Keratinocyte (primary cell): Measurements from ENCODE around the gene MAT1A. TPM values are rescaled to one million over a fixed set of nuclear protein-coding genes. Genes with fewer than 3 reads are reported as not detected.

ENCODE experiments used
- DNase-seq: peaks from one replicate; pipeline ENCODE4 v3.0.0-alpha.2; 2011; ENCODE audit warnings: low read depth, missing footprints, low spot score
- FAIRE-seq: peaks from 2 replicates; lab custom pipeline; 2011; peaks lifted over from hg19 to GRCh38; lab: Jason Lieb, UNC
- H2AFZ ChIP-seq: 2 replicates; pipeline ENCODE4 v1.6.0; 2012; ENCODE audit warnings: low read length, control low read depth, inconsistent platforms; ENCODE audit not compliant: control insufficient read depth
- H3K27ac ChIP-seq: 2 replicates; pipeline ENCODE4 v1.5.1; 2011; ENCODE audit warnings: low read length; ENCODE audit not compliant: control insufficient read depth, insufficient read depth
- H3K27me3 ChIP-seq: 3 replicates; pipeline ENCODE4 v1.6.0; 2011; ENCODE audit warnings: low read length; ENCODE audit not compliant: control insufficient read depth, insufficient read depth; ENCODE audit errors: extremely low read depth
- H3K36me3 ChIP-seq, 2 experiments: 2 replicates in 1 of 2; 3 replicates in 1 of 2; pipeline ENCODE4 v1.5.1; 2011; ENCODE audit warnings: low read length in 2 of 2, mild to moderate bottlenecking in 1 of 2; ENCODE audit not compliant: control insufficient read depth in 2 of 2, insufficient read depth in 2 of 2; ENCODE audit errors: extremely low read depth in 1 of 2
- H3K4me1 ChIP-seq: 3 replicates; pipeline ENCODE4 v1.5.1; 2011; ENCODE audit warnings: low read length; ENCODE audit not compliant: control insufficient read depth, insufficient read depth; ENCODE audit errors: extremely low read depth
- H3K4me2 ChIP-seq: 3 replicates; pipeline ENCODE4 v1.6.0; 2011; ENCODE audit warnings: low read depth, low read length; ENCODE audit not compliant: control insufficient read depth, insufficient read depth; ENCODE audit errors: extremely low read depth
- H3K4me3 ChIP-seq, 3 experiments: fragments of 200-600 bp in 1 of 3; sonication (generic) in 1 of 3; 2 replicates in 2 of 3; 3 replicates in 1 of 3; pipeline ENCODE4 v1.5.1; 2011 to 2016; ENCODE audit warnings: low read length in 3 of 3, mild to moderate bottlenecking in 3 of 3, control low read depth in 2 of 3, inconsistent platforms in 1 of 3, low read depth in 1 of 3, mixed read lengths in 1 of 3, mixed run types in 1 of 3, moderate library complexity in 1 of 3; ENCODE audit not compliant: control insufficient read depth in 2 of 3, insufficient read depth in 2 of 3; ENCODE audit errors: extremely low read depth in 1 of 3
- H3K79me2 ChIP-seq: 2 replicates; pipeline ENCODE4 v1.6.0; 2012; ENCODE audit warnings: low read length; ENCODE audit not compliant: control insufficient read depth, insufficient read depth
- H3K9ac ChIP-seq: 3 replicates; pipeline ENCODE4 v1.6.0; 2011; ENCODE audit warnings: low read length; ENCODE audit not compliant: control insufficient read depth, insufficient read depth; ENCODE audit errors: extremely low read depth
- H3K9me1 ChIP-seq: 3 replicates; pipeline ENCODE4 v1.6.0; 2011; ENCODE audit warnings: low read length; ENCODE audit not compliant: control insufficient read depth, insufficient read depth; ENCODE audit errors: extremely low read depth
- H3K9me3 ChIP-seq: 2 replicates; pipeline ENCODE4 v1.5.1; 2012; ENCODE audit warnings: low read depth, low read length; ENCODE audit not compliant: control insufficient read depth
- H4K20me1 ChIP-seq: 3 replicates; pipeline ENCODE4 v1.6.0; 2011; ENCODE audit warnings: low read length; ENCODE audit not compliant: control insufficient read depth, insufficient read depth; ENCODE audit errors: extremely low read depth
- CTCF ChIP-seq, 3 experiments: IDR thresholded peaks in 1 of 3; conservative IDR thresholded peaks in 1 of 3; optimal IDR thresholded peaks in 1 of 3; 2 replicates in 2 of 3; 3 replicates in 1 of 3; pipeline versions ENCODE3 to v1.5.1; 2011; ENCODE audit warnings: low read length in 3 of 3, mild to moderate bottlenecking in 3 of 3, moderate library complexity in 2 of 3, control low read depth in 1 of 3, inconsistent platforms in 1 of 3; ENCODE audit not compliant: insufficient read depth in 2 of 3; ENCODE audit errors: extremely low read depth in 1 of 3
- EZH2 ChIP-seq: IDR thresholded peaks from one replicate; pipeline ENCODE4 v1.6.1; 2012; ENCODE audit warnings: inconsistent platforms, mild to moderate bottlenecking, low read length, moderate library complexity
- dilution Hi-C: fragments of 300-500 bp; cut with MboI; formaldehyde crosslinking; loops from one replicate; pipeline ENCODE4 v1.7.0; 2020; ENCODE audit warnings: low sequenced_read_pairs; ENCODE audit not compliant: extremely low pct_ligation_motif_present
- polyA plus RNA-seq, 5 experiments: library from polyadenylated mRNA; depleted of rRNA in 3 of 5; stranded (reverse) in 3 of 5; stranded (forward) in 1 of 5; unstranded in 1 of 5; fragments of >200 nt; gene quantifications; 1 replicate in 1 of 5; 2 replicates in 3 of 5; 3 replicates in 1 of 5; pipeline versions ENCODE4 v1.2.1 to v1.2.3, GENCODE V29; 2011 to 2012; ENCODE audit warnings: missing spikeins in 2 of 5, low read depth in 1 of 5, low replicate concordance in 1 of 5

Gene MAT1A
- polyA plus RNA-seq, 1 donor (not counting 4 experiments of a cell fraction or from before 2014, with no cell fraction given): 0.37 TPM

- no peaks in the 10 kb centered on the region for H3K9me3 ChIP-seq
- no peaks in the 10 kb centered on the region for H3K36me3 ChIP-seq
- no peak overlapping the region for H2AFZ ChIP-seq
- H3K4me3 ChIP-seq: no peak overlapping the region
- TF ChIP-seq EZH2 (no peak), CTCF (optimal IDR thresholded peaks at IDR 0.05 in 1 of 3, IDR thresholded peaks at IDR 0.05 in 1 of 3, conservative IDR thresholded peaks at IDR 0.05 in 1 of 3; ENCODE audit: extremely low read depth in 1 of 3, insufficient read depth in 2 of 3, low read length in 3 of 3) (no peak)
- dilution Hi-C loops: no loop called here
- no peaks in the 10 kb centered on the region for H3K79me2 ChIP-seq
- DNase-seq (no peak), FAIRE-seq (no peak)
- H3K9ac ChIP-seq: no peak overlapping the region
- H3K27ac ChIP-seq: no peak overlapping the region
- no peaks in the 10 kb centered on the region for H4K20me1 ChIP-seq
- no peaks in the 10 kb centered on the region for H3K9me1 ChIP-seq
- H3K4me1 ChIP-seq: no peaks in the 10 kb centered on the region
- no peak overlapping the region for H3K4me2 ChIP-seq
- H3K27me3 ChIP-seq: no peaks in the 10 kb centered on the region
Measured at GRCh38 chr10:80296942-80297341, 7.5 kb upstream of the MAT1A start.

- Histone ChIP-seq H3K9me3 (no peaks in the 10 kb centered on the region), H3K27me3 (peaks cover 3% of the 10 kb centered on the region), H3K4me3 (no peak overlapping the region), H2AFZ (no peak overlapping the region), H3K36me3 (no peaks in the 10 kb centered on the region), H3K9me1 (no peaks in the 10 kb centered on the region), H3K79me2 (no peaks in the 10 kb centered on the region), H3K27ac (no peak overlapping the region), H4K20me1 (no peaks in the 10 kb centered on the region), H3K4me1 (peaks cover 4% of the 10 kb centered on the region), H3K4me2 (no peak overlapping the region), H3K9ac (no peak overlapping the region)
- dilution Hi-C loops: no loop called here
- FAIRE-seq (no peak), DNase-seq (no peak)
- TF ChIP-seq EZH2: no peak
- no peak for TF ChIP-seq CTCF (optimal IDR thresholded peaks at IDR 0.05 in 1 of 3, IDR thresholded peaks at IDR 0.05 in 1 of 3, conservative IDR thresholded peaks at IDR 0.05 in 1 of 3; ENCODE audit: extremely low read depth in 1 of 3, insufficient read depth in 2 of 3, low read length in 3 of 3)
Measured at GRCh38 chr10:80292607-80293239, 3.3 kb upstream of the MAT1A start.
